Transverse colon (tissue), 3 donors: ENCODE measurements around the gene LDLRAD4.

Experiments
- CTCF ChIP-seq, 5 experiments: fragments of 200-600 bp in 3 of 5; fragments of 450-650 bp in 2 of 5; sonication (generic) in 3 of 5; IDR thresholded peaks; 1 replicate in 2 of 5; 2 replicates in 3 of 5; pipeline ENCODE4 v1.5.1; 2016 to 2017; ENCODE audit warnings: antibody characterized with exemption in 5 of 5, inconsistent platforms in 3 of 5, mild to moderate bottlenecking in 2 of 5, moderate library complexity in 1 of 5
- EP300 ChIP-seq: sonication (generic); formaldehyde crosslinking; IDR thresholded peaks from one replicate; pipeline ENCODE4 v1.6.1; 2017; ENCODE audit warnings: antibody characterized with exemption, low read depth
- POLR2A ChIP-seq: fragments of 450-650 bp; IDR thresholded peaks from one replicate; pipeline ENCODE4 v1.6.1; 2016; ENCODE audit warnings: antibody characterized with exemption, mild to moderate bottlenecking, moderate library complexity

GRCh38 chr18:13214609-13215008 lies 4.0 kb upstream of the LDLRAD4 start:
- TF ChIP-seq CTCF (IDR thresholded peaks at IDR 0.05) (no peak), POLR2A (no peak), EP300 (no peak)
